GM18526 (cell line): Measurements from ENCODE around the gene SORCS1.

ENCODE experiments used
- POLR2A ChIP-seq: IDR thresholded peaks from 3 replicates; pipeline ENCODE4 v1.6.1; 2011; ENCODE audit not compliant: insufficient read length; ENCODE audit errors: extremely low read depth

Gene SORCS1

GRCh38 chr10:106820579-106820978, 343.9 kb downstream of the SORCS1 start:
- no peak for TF ChIP-seq POLR2A

DNA sequence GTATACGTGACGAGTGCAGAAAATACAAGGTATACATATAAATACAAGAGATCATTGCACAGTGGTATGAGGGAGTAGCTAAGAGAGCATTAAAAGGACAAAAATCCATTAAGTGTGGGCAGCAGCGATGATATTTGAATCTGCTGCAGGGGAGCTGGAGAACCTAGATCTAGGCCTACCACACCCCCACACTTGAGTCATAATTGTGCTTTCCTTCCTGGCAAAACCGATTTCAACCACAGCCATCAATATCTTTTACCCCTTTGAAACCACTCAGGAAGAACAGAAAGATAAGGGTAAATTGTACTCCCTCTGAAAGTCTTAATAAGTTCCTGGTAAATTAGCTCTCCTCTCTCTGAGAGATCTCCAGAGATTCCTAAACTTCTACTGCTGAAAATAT, 345.0 kb downstream of the SORCS1 start:
- no peak for TF ChIP-seq POLR2A

DNA sequence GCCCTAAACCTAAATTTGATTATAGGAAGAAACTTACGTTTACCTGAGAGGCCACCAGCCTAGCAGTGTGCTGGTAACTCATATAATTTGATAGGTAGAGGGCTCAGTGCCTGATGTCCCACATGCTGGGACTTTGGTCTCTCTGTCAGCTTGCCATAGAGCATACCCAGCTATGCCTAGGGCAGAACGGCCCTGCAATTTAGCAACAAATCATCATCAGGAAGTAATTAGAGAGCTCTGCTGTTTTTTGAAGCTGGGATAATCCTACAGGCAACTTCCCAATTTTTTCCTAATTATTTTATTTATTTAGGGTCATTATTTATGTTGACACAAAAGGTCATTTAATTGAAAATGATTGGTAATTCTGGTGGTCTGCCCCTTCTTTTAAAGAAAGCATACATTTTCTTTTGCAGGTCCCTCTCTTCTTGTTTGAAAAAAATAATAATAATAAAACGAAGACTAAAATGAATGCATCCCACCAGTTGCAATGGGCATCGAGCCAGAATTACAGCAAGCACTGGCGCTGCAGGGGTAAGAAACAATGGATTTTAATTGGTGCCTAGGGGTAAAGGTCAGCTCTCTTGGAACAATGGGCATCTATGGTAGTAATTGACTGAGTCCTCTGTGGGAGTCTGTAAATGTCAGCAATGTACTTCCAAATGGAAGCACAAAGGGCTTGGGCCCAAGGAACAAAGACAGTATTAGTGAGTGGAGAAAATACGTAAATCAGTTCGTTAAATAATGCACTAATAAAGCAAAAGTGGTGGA, 348.0 kb downstream of the SORCS1 start:
- no peak for TF ChIP-seq POLR2A

GRCh38 chr10:106815427-106816043, 349.0 kb downstream of the SORCS1 start:
- no peak for TF ChIP-seq POLR2A

DNA sequence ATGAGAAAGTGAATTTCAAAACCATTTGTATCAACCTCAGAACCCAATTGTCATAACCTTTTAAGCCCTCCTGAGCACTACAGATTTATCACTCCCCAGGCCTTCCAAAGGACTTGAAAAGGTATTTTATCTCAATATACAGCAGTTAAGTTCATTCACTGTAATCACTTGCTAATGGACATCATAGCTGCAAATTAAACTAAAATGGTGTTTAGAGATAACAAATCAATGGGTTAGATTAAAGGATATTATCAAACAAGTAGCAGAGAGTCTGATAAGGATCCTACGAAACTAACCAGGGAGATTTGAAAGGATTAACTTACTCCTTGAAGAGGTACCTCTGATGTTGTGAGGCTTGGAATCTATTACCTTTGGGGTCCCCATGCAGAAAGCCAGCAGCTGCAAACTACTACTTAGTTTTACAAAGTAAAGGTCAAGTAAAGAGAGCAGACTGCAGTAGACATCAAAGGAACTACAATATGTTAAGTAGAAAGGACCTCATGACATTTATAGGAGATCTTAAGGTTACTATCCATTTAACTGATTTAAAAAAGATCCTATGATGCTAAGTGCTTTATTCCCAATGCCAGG, 359.4 kb downstream of the SORCS1 start:
- no peak for TF ChIP-seq POLR2A

DNA sequence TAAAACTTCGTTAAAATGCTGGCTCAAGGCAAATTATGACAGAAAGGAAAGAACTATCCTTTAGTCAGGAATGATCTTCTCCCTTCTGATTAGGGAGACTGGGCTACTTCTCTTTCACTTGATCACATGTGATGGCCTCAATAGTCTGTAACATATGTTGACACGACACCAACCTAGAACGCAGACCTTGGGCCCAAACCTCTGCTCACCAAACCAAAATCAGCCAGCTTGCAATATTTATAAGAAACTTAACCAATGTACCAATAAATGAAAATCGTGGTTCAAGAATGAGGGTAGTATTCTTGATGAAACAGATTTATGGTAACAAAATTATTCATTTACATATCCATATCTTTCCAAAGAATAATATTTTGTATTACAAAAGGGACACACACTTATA, 361.6 kb downstream of the SORCS1 start:
- TF ChIP-seq POLR2A, result no peak

GRCh38 chr10:106799776-106800175, 364.7 kb downstream of the SORCS1 start:
- TF ChIP-seq POLR2A, result no peak

DNA sequence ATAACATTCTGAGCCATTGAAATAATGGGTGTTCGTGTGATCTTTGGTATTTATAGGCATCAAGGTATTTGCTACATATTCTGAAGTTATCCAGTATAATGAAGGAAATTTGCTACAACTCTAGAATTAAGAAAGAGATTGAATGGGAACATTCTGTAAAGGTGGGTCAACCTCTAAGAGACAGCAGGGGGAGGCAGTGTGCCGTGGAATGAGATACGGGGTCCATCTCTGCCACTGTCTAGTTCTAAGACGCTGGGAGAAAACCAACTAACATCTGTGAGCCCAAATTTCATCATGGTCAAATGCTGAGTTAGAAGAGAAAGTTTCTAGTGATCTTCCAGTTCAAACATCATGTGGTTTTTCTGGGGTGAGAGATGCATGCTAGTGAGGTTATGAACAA, 368.9 kb downstream of the SORCS1 start:
- TF ChIP-seq POLR2A, result no peak

DNA sequence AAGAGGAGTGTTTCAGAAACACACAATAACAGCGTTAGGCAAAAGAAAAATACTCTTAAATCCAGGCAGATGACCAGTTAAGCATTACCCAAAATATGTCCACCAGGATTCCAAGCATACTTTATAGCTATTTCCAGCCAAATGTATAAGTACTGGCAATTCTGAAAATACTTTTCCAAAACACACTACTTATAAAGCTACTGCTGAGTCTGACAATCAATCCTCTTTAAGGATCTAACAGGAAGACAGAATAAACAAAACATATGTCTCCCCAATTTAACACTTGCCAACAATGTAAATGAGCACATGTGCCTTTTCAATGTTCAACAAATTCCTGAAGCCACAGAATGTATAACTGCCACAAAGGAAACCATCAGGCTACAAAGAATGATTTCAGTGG, 370.9 kb downstream of the SORCS1 start:
- TF ChIP-seq POLR2A, result no peak

GRCh38 chr10:106789623-106790022, 374.9 kb downstream of the SORCS1 start:
- no peak for TF ChIP-seq POLR2A

- TF ChIP-seq POLR2A, result no peak
Measured at GRCh38 chr10:106788982-106789381, 375.5 kb downstream of the SORCS1 start.

DNA sequence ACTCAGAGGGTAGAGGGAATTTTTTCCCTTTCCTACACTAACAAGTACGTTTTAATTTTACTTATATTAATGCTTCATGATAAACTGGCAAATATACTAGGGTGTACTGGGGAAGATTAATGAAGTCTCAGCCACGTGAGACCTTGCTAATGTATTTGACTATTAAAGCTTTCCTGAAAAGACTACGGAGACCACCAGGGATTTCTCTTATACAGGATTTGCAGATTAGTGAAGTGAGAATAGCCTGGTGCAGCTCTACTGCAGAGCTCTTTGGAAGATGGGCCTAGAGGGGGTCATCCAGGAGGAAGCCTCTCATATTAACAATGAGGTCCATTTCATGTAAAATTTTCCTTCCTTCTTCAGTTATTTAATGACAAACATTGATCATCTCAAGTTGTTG, 379.0 kb downstream of the SORCS1 start:
- no peak for TF ChIP-seq POLR2A

DNA sequence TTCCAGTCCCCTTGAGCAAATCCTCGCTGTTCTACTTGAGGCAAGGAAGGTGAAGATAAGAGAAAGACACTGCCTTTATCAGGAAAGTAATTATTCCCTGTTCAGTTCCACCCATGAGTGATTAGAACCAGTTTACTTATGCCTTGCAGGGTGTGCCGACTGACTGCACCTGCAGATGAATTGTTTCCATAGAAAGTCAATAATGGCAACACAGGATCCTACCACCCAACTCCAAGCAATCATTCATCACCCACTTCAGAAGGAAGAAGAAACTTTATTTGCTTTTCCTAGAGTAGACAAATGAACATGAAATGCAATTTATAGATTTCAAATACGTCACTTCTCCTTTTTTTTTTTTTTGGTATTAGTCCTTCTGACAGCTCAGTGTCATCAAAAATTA, 383.9 kb downstream of the SORCS1 start:
- no peak for TF ChIP-seq POLR2A

- TF ChIP-seq POLR2A, result no peak
Measured at GRCh38 chr10:106777841-106778240, 386.7 kb downstream of the SORCS1 start.

DNA sequence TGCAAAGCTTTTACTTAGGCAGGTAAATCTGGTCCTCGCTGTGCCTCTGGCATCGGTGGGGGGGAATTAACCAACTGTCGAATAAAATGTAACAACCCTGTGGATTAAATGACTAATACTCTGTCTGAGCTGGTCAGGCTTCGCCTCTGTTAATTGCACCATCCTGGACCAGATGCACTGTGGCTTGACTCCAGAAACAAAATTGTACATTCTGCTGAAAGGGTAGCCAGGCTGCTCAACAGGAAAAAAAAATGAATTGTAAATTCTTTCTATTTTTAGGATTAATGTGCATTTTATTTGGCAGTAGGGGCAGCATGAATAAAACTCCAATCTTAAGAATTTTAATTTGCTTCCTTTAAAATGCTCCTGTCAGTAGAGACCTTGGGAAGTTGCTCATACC, 389.4 kb downstream of the SORCS1 start:
- no peak for TF ChIP-seq POLR2A

- TF ChIP-seq POLR2A, result no peak
Measured at GRCh38 chr10:106772957-106773356, 391.5 kb downstream of the SORCS1 start.
